Epidermal melanocyte (primary cell): ENCODE results near the gene CMTM4.

Experiments
- DNase-seq: peaks from one replicate; pipeline ENCODE4 v3.0.0; 2011; ENCODE audit warnings: low spot score; ENCODE audit not compliant: insufficient read length

Gene CMTM4

DNA sequence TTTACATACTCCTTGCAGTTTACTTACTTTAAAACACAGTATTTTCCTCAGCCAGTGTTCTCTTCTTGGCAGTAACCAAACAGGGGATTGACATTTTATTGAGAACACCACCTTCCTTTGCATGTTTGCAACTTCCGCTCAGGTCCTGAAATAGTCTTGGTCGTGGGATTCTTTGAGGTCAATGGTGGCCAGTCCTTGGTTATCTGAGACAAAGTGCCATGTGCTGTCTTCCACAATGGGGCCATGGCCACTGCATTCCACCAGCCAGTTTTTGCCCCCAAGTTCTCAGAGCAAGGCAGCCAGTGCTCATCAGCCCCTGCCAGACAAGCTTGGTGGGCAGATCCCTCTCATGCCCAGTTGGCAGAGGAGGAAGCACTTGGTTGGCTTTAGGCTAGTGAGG is 22.9 kb downstream of the CMTM4 start:
- DNase-seq, result no peak

DNA sequence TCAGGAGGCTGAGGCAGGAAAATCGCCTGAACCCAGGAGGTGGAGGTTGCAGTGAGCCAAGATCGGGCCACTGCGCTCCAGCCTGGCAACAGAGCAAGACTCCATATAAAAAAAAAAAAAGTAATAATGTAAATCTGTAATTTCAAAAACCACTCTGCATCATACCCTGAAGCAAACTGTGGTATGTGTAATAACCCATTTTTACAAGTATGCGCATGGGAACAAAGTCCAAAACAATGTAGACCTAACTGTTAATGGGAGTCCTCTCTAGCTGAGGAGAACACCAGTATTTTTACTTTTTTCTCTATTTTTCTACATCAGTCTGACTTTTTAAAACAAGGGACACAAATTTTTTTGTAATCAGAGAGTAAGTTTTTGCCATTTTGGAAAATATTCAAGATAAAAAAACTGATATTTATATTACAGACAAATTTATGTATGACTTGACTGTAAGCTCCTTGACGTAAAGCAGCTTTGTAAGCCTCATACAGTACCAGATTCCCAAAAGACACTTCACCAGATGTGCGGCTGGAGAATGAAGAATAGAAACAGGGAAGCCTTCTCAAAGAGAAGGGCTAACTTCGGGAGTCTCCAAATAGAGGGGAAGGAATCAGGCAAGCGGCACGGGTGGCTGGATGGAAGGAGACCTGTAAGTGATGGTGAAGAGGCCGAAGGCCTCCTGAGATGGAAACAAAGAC is 25.7 kb downstream of the CMTM4 start:
- no peak for DNase-seq

DNA sequence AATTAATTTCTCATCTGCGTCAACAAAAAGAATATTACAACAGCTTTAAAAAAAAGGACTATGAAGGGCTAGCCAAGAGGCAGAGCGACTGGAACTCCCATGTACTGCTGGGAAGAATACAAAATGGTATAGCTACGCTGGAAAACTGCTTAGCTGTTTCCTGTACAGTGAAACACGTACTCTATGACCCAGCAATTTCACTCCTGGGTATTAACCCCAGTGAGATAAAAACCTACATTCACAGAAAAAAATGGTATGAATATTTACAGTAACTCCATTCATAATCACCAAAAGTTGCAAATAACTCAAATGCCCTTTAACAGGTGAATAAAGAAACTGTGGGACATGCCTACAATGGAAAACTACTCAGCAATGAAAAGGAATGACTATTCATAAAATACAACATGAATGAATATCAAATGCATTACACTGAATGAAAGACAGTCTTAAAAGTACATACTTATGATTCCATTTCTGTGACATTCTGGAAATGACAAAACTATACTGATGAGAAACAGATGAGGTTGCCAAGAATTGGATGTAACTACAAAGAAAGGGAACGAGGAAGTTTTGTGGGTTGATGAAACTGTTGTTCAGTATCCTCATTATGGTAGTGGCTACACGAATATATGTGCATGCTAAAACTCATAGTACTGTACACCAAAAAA is 27.6 kb downstream of the CMTM4 start:
- DNase-seq, result no peak

DNA sequence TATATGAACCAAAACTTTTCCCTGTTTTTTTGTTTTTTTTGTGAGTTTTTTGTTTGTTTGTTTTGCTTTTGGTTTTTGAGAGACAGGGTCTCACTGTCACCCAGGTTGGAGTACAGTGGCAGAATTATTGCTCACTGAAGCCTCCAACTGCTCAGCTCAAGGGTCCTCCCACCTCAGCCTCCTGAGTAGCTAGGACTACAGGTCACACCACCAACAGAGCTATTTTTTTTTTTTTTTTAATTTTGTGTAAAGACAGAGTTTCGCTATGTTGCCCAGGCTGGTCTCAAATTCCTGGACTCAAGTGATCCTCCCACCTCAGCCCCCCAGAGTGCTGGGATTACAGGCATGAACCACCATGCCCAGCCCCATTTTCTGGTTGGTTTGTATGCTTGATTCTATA is 28.6 kb downstream of the CMTM4 start:
- DNase-seq, result no peak

DNA sequence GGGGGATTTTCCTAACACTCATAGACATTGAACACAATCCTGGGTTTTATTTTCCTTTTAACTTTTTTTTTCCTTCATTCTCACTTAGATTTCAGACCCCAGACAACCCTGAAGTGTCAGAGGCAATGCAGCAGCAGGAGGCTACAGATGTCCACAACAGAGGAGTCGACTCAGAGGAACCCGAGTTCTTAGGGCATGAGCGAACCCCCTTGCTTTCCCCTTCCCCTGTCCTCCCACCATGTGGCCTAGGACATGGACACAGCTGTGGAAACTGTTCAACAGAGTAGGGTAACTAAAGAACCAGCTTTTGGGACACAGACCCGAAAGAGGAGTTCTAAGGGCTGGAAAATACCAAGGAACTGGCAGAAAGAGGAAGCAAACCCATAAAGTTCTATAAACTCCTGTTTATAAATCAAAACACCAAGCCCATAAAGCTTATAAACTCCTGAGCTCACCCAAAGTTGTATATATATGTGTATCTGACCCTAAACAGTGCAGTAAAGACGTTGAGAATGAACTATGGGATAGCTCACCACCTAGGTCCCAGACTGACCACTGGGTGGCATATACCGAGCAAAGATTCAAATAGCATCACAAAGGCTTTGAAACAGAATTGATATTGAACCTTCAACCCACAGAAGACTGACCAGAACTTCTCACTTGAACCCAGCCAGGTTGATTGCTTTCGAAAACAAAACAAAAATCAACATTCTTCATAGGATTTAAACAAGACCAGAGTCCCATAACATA is 33.9 kb downstream of the CMTM4 start:
- peak; percentile 30 for DNase-seq

DNA sequence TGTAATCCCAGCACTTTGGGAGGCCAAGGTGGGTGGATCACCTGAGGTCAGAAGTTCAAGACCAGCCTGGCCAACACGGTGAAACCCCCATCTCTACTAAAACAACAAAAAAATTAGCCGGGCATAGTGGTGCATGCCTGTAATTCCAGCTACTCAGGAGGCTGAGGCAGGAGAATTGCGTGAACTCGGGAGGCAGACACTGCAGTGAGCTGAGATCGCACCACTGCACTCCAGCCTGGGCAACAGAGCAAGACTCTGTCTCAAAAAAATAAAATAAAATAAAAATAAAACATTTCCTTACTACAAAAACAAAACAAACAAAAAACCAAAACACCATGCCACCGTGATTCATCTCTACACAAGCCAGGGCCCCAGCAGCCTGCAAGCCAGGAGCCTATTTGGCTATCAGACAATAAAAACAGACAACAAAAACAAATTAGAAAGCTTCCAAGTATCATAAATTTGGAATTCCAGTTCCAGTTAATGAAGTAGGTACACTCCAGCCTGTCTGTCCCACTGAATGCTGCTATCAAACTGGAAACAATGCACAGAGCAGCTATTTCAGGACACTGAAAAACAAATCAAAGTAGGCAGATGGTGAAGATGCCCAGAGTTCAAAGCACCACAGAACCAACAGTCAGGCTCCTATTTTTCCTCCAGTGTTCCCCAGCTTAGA is 34.7 kb downstream of the CMTM4 start:
- peak; percentile 20 for DNase-seq

DNA sequence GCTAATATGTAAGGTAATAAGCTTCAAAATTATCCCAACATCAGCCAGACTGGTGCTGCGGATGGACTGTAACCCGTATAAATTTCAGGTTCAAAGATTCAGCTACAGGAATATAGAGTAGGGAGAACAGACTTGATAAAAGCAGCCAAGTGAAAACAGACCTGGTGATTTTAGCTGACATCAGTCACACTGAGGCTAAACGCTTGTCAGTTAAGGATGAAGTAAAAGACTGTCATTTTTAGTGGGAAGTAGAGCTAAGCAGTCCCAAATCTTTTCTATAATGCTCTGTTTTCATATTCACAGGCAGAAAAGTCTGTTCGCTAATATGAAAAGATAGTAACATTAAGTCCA is 35.4 kb downstream of the CMTM4 start:
- DNase-seq, result no peak

DNA sequence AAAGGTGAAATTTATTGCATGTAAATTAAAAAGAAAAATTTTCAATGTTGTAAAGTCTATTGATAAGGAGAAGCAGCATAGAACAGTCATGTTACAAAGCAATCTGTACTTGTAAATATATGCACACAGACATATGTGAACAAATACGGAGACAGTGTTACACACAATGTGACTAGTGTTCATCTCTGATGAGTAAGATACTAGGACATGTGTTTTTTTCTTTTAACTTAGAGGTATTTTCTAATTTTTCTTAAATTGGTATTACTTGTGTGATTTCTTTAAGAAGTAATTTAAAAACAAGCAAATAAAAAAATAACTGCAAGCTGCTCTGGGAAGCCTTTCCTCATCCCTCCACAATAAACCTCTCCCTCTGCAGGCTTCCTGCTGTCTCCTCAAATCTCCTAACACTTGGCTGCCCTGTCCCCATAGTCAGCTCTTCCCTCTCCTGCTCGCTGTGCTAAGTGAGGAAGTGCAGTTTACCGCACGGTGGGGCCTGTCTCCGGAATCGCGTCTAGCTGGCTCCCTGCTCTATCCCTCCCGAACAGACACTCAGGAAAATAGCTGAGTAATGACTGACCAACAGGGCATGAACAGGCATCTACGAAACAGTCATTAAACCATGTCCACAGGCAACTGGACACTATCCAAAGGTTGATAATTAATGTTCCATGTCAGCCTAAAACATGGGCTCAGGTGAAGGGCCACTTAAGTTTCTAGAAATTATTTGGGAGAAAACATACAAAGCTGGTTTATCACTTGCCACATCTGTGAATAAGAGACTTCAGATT is 35.9 kb downstream of the CMTM4 start:
- DNase-seq, result peak; percentile 64

DNA sequence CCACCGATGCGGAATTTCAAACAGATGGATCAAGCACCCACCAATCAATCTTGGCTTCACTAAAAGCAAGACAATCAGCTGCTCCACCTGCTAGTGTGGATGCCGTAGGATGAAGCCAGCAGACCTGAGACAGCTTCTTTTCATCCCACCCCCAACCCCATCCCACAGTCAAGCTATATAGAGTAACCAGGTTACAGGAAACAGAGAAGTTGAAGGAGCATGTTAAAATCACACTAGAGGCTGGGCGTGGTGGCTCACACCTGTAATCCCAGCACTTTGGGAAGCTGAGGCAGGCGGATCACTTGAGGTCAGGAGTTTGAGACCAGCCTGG is 37.7 kb downstream of the CMTM4 start:
- DNase-seq, result no peak

DNA sequence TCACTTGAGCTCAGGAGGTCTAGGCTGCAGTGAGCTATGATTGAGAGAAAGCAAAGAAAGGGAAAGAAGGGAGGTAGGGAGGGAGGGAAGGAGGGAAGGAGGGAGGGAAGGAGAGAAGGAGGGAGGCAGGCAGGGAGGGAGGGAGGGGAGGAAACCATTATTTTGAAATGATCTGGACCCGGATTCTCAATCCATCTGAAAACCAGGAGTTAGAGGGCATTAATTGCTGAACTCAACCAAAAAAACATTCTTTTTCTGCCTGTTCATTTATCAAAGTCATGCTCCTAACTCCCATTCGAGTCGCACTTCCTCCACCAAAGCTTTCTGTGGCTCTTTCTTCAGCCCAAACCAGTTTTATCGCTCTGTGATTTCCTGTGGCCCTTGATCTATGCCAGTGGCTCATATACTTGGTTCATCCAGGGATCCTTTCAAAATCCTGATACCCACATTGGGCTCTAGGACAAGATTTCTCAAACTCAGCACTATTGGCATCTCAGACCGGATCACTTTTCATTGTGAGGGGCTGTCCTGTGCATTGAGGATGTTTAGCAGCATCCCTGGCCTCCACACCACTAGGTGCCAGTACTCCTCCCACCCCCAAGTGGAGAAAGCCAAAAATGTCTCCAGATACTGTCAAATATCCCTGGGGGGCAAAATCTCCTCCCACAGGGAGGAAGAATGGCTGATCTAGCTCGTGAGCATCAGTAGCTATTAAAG is 38.2 kb downstream of the CMTM4 start:
- DNase-seq, result no peak

DNA sequence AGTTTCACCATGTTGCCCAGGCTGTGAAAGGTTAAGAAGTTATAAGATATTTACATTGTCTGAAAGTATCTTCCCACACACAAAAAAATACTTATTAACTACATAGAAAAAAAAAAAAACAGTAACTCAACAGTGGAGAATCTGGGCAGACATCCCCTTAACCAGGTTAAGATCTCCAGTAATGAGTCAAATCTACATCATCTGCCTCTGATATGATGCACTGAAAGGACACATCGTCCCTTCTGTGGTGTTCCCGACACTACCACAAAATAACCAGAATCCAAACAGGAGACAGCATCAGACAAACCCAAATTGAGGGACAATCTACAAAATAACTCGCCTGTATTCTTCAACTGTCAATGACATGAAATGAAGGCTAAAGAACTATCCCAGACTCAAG is 40.0 kb downstream of the CMTM4 start:
- no peak for DNase-seq

DNA sequence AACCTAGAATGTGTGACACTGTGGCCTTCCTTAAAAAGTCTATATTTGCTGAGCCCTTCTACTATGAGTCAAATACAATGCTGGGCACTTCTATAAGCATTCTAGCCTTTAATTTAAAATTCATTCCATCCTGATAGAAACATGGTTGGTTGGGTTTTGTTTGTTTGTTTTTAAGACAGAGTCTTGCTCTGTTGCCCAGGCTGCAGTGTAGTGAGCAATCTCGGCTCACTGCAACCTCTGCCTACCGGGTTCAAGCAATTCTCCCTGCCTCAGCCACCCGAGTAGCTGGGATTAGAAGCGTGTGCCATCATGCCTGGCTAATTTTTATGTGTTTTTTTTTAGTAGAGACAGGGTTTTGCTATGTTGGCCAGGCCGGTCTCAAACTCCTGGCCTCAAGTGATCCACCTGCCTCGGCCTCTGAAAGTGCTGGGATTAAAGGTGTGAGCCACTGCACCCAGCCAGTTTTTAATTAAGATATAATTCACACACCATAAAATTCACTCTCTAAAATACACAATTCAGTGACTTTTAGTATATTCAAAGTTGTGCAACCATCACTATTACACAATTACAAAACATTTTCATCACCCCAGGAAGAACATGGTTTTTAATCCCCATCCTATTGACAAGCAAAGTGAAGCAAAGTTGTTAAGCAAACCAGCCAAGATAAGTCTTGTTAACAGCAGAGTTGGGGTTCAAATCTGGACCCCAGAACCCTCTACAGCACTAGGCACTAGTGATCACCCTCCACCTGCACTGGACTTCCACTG is 42.8 kb downstream of the CMTM4 start:
- DNase-seq, result no peak

DNA sequence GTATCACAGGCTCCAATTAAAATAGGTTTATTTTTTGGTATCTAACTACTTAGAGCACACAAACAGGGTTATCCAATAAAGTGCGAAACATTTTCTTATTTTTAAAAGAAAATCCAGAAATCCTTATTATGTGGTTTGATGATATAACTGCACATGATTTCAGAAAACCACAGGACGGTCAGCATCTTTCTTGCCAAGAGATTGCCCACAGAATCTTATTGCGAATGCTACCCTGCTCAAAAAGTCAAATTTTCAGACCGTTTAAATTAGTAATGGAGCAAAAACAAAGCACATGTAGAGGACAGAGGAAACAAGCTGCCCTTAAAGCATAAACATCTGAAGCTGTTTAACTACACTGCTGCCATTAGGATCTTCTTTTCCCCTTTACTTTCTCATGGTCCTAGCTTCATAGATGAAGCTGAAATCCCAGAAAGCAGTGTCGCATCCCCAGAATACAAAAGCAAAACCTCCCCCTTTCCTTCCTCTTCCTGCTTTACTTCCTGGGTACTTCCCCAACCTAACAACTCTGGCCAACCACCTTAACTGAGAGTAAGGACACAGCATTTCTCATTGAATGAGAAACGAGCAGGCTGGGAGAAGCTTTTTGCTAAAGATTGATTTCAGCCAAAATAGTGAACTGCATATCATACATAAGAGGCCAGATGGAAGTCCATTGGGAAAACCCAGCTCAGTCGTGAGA is 43.7 kb downstream of the CMTM4 start:
- no peak for DNase-seq

DNA sequence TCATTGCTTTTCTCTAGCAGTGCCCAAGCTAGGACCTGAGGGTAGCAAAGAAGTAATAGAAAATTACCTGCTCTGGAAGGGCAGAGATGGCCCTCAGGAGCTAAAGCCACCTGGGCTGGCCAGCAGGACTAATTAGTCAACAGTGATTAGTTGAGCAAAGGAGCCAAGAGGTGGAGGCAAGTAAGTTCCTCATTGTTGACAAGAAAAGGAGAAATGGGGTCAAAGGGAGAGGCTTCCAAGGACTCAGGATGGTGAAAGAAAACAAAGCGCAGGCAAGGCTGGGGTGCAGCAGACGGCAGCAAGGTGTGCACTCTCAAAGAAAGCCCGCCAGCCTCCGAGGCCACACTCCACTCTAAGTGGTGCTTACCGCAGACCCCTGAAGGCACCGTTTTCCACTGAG is 44.6 kb downstream of the CMTM4 start:
- DNase-seq, result no peak

DNA sequence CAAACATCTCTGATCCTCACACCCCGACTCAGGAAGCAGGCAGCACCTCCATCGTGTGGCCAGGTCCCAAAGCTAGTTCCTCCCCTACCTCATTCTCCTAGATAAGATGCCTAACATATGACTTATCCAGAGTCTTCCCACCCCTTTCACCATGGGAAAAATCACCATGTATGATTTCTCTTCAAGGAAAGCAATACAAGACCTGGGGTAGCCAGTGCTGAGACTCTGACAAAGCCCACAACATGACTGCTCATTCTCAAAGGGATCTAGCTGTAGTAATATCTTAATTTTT is 45.1 kb downstream of the CMTM4 start:
- no peak for DNase-seq

DNA sequence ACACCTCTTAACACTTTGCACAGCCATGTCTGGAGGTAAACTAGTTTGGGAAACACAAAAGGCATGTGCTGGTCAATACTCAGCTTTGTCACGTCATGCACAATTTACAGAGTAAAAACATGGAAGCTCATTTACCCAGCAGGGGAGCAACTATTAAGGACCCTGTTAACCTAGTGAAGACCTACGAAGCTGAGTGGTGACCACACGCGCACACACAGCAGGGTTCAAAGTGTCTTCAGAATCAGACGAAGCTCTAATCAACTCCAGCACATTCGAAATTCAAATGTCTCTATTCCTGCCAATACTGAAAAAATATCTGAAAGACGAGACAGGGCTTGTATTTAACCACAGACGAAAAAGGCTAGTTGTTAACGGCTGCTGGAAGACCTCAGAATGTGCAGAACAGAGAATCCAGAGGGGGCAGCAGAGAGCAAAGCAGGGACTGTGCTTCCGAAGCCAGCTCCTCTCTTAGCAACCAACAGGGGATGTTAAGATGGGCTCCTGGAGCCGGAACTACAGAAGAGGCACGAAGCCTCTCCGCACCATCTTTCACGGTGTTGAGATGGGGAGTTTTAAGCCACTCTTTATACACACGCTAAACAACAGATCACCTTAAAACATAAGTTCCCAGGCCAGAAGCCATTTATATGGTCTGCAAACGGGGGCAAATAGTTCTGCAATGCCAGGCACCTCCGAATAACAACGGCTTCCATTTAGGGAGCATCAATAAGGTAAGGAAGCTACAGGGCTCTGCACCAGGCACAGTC is 45.7 kb downstream of the CMTM4 start:
- DNase-seq, result peak; percentile 70

DNA sequence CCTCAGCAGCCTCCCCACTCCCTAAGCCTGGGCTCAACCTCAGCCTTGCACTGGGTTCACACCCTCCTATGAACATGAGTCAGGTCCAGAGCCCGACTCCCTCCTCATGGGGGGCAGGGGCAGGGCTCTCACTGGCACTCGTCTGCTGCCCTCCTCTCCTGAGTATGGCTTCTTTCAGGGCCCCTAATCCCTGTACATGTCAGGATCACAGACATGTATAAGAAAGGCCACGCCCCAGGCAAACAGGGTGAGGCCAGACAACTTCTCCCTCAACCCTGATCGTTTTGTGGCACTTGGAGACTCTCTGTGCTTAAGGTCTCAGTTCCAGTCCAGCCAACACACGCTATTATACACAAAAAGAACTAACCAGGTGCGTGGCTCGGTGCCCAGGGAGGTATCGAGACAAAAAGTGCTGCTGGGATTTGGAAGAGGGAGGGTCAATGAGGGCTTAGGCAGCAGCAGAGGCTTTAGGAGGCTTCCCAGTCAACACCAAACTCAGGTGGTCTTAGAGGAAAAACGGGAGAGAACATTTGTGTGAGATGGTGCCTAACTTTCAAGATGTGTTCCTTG is 46.8 kb downstream of the CMTM4 start:
- DNase-seq, result no peak

DNA sequence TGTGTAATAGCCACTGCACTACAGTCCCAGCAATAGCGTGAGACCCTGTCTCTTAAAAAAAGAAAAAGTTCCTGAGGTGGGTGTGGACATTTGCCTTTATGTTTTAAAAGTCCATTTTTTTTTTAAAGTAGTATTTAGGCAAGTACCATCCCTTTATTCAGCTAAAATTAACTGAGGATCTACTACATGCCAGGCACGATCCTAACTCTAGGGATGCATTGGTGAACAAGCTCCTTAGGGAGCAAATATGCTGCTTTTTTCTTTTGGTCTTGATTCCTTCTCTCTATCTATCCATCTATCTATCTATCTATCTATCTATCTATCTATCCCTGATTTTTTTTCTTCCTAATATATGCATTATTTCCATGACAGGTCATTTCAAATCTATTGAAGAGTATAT is 47.4 kb downstream of the CMTM4 start:
- no peak for DNase-seq

DNA sequence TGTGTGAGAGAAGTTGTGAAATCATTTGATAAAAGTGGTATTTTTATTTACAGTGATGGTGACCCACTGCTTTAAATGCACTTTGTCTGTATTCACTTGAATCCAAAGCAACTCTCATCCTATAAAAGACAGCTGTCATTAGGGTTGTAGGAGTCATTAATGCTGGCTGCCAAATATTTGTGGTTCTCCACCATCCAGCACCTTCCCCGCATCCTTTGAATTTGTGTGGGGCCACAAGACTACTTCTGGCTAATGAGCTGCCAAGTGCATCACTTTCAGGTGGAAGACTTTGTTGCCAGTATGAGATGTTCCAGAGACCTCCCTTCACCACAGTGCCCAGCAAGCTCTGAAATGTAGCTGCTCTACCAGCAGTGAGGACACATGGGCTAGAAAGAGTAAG is 48.7 kb downstream of the CMTM4 start:
- no peak for DNase-seq
